Neural cell (in vitro differentiated cells): ENCODE measurements around the gene CNTN4.

Experiments
- CTCF ChIP-seq: fragments of 450-650 bp; IDR thresholded peaks from 2 replicates; pipeline ENCODE4 v1.5.1; 2014; ENCODE audit warnings: antibody characterized with exemption, mild to moderate bottlenecking, moderate library complexity; ENCODE audit not compliant: poor library complexity, severe bottlenecking
- EP300 ChIP-seq: fragments of 450-650 bp; conservative IDR thresholded peaks from 2 replicates; pipeline ENCODE4 v1.6.1; 2014; ENCODE audit warnings: antibody characterized with exemption, mild to moderate bottlenecking, moderate library complexity; ENCODE audit not compliant: poor library complexity, severe bottlenecking
- EZH2 ChIP-seq: fragments of 200-600, 300-800 bp; shearing (Covaris generic), sonication (generic); IDR thresholded peaks from 2 replicates; pipeline ENCODE4 v1.6.1; 2014; ENCODE audit warnings: antibody characterized with exemption, low read length, borderline replicate concordance, mild to moderate bottlenecking; ENCODE audit not compliant: insufficient read depth, poor library complexity, severe bottlenecking
- POLR2AphosphoS5 ChIP-seq: IDR thresholded peaks from 2 replicates; pipeline ENCODE4 v1.6.1; 2012

DNA sequence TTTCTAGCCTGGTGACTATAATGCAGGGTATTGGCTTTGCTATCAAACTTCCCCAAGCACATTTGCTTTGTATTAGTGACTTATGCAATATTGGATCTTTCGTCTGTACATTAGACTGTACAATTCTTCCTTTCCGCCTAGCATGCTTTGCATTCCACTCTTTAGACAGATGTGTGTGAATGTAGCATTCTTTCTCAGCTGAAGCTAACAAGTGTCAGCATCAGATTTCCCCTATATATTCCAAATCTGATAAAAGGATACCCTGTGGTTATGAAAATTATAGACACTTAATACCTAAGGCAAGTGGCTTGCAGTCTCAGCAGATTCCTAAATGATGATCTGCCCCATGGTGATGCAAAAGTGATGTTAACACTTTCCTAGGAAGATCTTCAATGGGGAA is 360.1 kb downstream of the CNTN4 start:
- TF ChIP-seq CTCF (no peak), POLR2AphosphoS5 (no peak), EP300 (no peak), EZH2 (no peak)
